ENCODE measurements around the gene OR2Z1. TPM values are rescaled to one million over a fixed set of nuclear protein-coding genes. Genes with fewer than 3 reads are reported as not detected.

Gene OR2Z1
- total RNA-seq, 1 experiment from 2014 or later, result not detected

DNA sequence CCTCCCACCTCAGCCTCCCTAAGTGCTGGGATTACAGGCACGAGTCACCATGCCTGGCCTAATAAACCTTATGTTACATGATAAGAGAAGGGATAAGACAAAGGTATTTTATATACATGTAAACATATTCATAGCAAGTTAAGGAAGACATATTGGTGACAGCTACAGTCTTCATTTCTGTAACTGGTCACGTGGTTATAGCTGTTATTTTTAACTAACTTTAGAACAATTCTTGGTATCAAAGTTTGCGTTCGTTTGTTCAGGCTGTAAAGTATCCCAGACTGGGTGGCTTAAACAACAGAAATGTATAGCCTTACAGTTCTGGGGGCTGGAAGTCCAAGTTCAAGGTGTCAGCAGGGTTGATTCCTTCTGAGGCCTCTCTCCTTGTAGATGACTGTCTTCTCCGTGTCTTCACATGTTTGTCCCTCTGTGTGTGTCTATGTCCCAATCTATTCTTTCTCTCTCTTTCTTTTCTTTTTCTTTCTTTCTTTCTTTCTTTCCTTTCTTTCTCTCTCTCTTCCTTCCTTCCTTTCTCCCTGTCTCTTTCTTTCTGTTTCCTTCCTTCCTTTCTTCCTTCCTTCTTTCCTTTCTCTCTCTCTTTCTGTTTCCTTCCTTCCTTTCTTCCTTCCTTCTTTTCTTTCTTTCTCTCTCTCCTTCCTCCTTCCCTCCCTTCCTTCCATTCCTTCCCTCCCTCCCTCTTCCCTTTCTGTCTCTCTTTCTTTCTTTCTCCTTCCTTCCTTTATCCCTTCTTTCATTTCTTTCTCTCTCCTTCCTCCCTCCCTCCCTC is 30.5 kb upstream of the OR2Z1 start:
- no peak overlapping the region for H3K4me3 ChIP-seq (replicated peaks in 1 of 2; ENCODE audit: low read depth in 1 of 2, low read length in 2 of 2)
- BruUV-seq (replicated peaks), result no TSS peak
- ATAC-seq, result no peak
- intact Hi-C loops (cut with micrococcal nuclease), result no loop called here
- H3K27ac ChIP-seq (ENCODE audit: low read depth, low read length), result no peak overlapping the region
- H3K9ac ChIP-seq (ENCODE audit: low read length), result no peak overlapping the region
- TF ChIP-seq, protein P1, sequence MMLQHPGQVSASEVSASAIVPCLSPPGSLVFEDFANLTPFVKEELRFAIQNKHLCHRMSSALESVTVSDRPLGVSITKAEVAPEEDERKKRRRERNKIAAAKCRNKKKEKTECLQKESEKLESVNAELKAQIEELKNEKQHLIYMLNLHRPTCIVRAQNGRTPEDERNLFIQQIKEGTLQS (IDR thresholded peaks at IDR 0.05), result no peak
- no peak for TF ChIP-seq POLR2AphosphoS5 (IDR thresholded peaks at IDR 0.05; ENCODE audit: low read depth, low read length)
- TF ChIP-seq, protein P2, sequence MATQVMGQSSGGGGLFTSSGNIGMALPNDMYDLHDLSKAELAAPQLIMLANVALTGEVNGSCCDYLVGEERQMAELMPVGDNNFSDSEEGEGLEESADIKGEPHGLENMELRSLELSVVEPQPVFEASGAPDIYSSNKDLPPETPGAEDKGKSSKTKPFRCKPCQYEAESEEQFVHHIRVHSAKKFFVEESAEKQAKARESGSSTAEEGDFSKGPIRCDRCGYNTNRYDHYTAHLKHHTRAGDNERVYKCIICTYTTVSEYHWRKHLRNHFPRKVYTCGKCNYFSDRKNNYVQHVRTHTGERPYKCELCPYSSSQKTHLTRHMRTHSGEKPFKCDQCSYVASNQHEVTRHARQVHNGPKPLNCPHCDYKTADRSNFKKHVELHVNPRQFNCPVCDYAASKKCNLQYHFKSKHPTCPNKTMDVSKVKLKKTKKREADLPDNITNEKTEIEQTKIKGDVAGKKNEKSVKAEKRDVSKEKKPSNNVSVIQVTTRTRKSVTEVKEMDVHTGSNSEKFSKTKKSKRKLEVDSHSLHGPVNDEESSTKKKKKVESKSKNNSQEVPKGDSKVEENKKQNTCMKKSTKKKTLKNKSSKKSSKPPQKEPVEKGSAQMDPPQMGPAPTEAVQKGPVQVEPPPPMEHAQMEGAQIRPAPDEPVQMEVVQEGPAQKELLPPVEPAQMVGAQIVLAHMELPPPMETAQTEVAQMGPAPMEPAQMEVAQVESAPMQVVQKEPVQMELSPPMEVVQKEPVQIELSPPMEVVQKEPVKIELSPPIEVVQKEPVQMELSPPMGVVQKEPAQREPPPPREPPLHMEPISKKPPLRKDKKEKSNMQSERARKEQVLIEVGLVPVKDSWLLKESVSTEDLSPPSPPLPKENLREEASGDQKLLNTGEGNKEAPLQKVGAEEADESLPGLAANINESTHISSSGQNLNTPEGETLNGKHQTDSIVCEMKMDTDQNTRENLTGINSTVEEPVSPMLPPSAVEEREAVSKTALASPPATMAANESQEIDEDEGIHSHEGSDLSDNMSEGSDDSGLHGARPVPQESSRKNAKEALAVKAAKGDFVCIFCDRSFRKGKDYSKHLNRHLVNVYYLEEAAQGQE (IDR thresholded peaks at IDR 0.05; ENCODE audit: low read depth), result no peak
- no peak for TF ChIP-seq SRF (IDR thresholded peaks at IDR 0.05; ENCODE audit: low read depth)
- TF ChIP-seq SIN3A (IDR thresholded peaks at IDR 0.05; ENCODE audit: low read depth), result no peak
- no peak for TF ChIP-seq YY1 (IDR thresholded peaks at IDR 0.05; ENCODE audit: extremely low read depth, insufficient replicate concordance, low read depth, low read length)
- no peak for TF ChIP-seq FOSL1 (IDR thresholded peaks at IDR 0.05; ENCODE audit: low read depth)
- no peak for TF ChIP-seq SP1 (IDR thresholded peaks at IDR 0.05; ENCODE audit: low read depth)
- no peak for TF ChIP-seq ZFX (IDR thresholded peaks at IDR 0.05)
- no peak for TF ChIP-seq ZNF274 (IDR thresholded peaks at IDR 0.05; ENCODE audit: low read depth, low read length)
- no peak for TF ChIP-seq JUND (IDR thresholded peaks at IDR 0.05)
- TF ChIP-seq TCF7L2 (IDR thresholded peaks at IDR 0.05; ENCODE audit: borderline replicate concordance, extremely low read depth, insufficient read depth, insufficient read length), result no peak
- no peak for TF ChIP-seq ELF1 (IDR thresholded peaks at IDR 0.05; ENCODE audit: borderline replicate concordance, low read depth)
- TF ChIP-seq EZH2 (IDR thresholded peaks at IDR 0.05), result no peak
- TF ChIP-seq, protein P3, sequence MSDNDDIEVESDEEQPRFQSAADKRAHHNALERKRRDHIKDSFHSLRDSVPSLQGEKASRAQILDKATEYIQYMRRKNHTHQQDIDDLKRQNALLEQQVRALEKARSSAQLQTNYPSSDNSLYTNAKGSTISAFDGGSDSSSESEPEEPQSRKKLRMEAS (IDR thresholded peaks at IDR 0.05), result no peak
- H3K9me2 ChIP-seq (ENCODE audit: insufficient read depth), result no peaks in the 10 kb centered on the region
- H4K20me1 ChIP-seq (ENCODE audit: insufficient read depth), result no peaks in the 10 kb centered on the region
- no peaks in the 10 kb centered on the region for H3K9me3 ChIP-seq (ENCODE audit: control insufficient read depth in 1 of 2, insufficient read depth in 1 of 2, low read depth in 1 of 2, low read length in 2 of 2)
- DNase-seq (ENCODE audit: low read depth, low spot score), result no peak
- no peak overlapping the region for H3K4me2 ChIP-seq (ENCODE audit: low read length)
- H3K27me3 ChIP-seq (ENCODE audit: insufficient read depth, low read length), result peaks cover 7% of the 10 kb centered on the region; the same call in 1 of the 2 replicates
- H3K36me3 ChIP-seq (ENCODE audit: control insufficient read depth in 1 of 2, insufficient read depth in 2 of 2, low read length in 2 of 2), result no peaks in the 10 kb centered on the region
- H3K79me2 ChIP-seq (ENCODE audit: insufficient read depth, low read length), result no peaks in the 10 kb centered on the region
- no peak overlapping the region for H2AFZ ChIP-seq (ENCODE audit: low read depth, low read length, poor library complexity, severe bottlenecking)
- H3K4me1 ChIP-seq (ENCODE audit: control insufficient read depth in 1 of 2, insufficient read depth in 2 of 2, low read length in 2 of 2), result no peaks in the 10 kb centered on the region; a peak in 1 of 4 replicates
- POLR2A ChIA-PET, result no interaction called here
- CTCF ChIA-PET, result no interaction called here
- RAD21 ChIA-PET (ENCODE audit: low non-redundant PET in 1 of 2, low total read pairs in 2 of 2, uncharacterized antibody in 2 of 2, unreplicated experiment in 2 of 2), result no interaction called here

Data from HCT116 (cell line).